Spleen (tissue), 7 donors: ENCODE measurements around the gene CYP4F22.
A peak's percentile ranks its signal among the peaks of the same experiment; 100 is the strongest.

Experiments used
- CTCF ChIP-seq, 11 experiments: fragments of 200-600 bp in 7 of 11; fragments of 450-650 bp in 4 of 11; sonication (generic) in 4 of 11; IDR thresholded peaks in 8 of 11; conservative IDR thresholded peaks in 3 of 11; 1 replicate in 7 of 11; 2 replicates in 4 of 11; pipeline versions ENCODE4 v1.4.0 to v1.8.0; 2016 to 2021; ENCODE audit warnings: antibody characterized with exemption in 11 of 11, inconsistent platforms in 4 of 11, mild to moderate bottlenecking in 1 of 11
- POLR2AphosphoS5 ChIP-seq, 3 donors: sonication (generic); formaldehyde crosslinking; IDR thresholded peaks; one replicate each; pipeline ENCODE4 v1.5.1; 2017; ENCODE audit warnings: antibody characterized with exemption in 3 of 3
- donor health status: DM: no; HTN: no; CAD: no; lungs with moderate emphysema.
- donor health status: DM: no; HTN: no; CAD: no.
- donor health status: DM: no; HTN: no; CAD: no.

GRCh38 chr19:15463861-15464371 is 44.4 kb upstream of the CYP4F22 start:
- TF ChIP-seq CTCF (IDR thresholded peaks at IDR 0.05 in 8 of 11, conservative IDR thresholded peaks at IDR 0.05 in 3 of 11): peak in 1 of 11 experiments; percentile 4
- TF ChIP-seq POLR2AphosphoS5 (IDR thresholded peaks at IDR 0.05): peak; percentile 69 to 81 (median 77)
